GM06990 (cell line): ENCODE data around the gene ARHGAP42.
A peak's percentile ranks its signal among the peaks of the same experiment; 100 is the strongest.

Experiments used
- DNase-seq: peaks from one replicate; pipeline ENCODE4 v3.0.0-alpha.2; 2011; ENCODE audit not compliant: insufficient read length; ENCODE audit errors: extremely low read depth
- H3K27me3 ChIP-seq: replicated peaks from 2 replicates; pipeline ENCODE4 v1.6.0; 2011; ENCODE audit warnings: low read length; ENCODE audit not compliant: control insufficient read depth, insufficient read depth
- H3K36me3 ChIP-seq: 2 replicates; pipeline ENCODE4 v1.5.1; 2011; ENCODE audit warnings: low read length; ENCODE audit not compliant: control insufficient read depth, insufficient read depth
- H3K4me3 ChIP-seq: replicated peaks from 2 replicates; pipeline ENCODE4 v1.5.1; 2011; ENCODE audit warnings: low read depth, mild to moderate bottlenecking, control low read depth, low read length
- CTCF ChIP-seq: IDR thresholded peaks from 2 replicates; pipeline ENCODE4 v1.5.1; 2011; ENCODE audit warnings: low read length, control low read depth, mild to moderate bottlenecking, inconsistent platforms; ENCODE audit not compliant: insufficient read depth, poor library complexity, severe bottlenecking

ARHGAP42 gene

GRCh38 chr11:100730266-100730665 lies 43.2 kb downstream of the ARHGAP42 start:
- no peak for DNase-seq
- TF ChIP-seq CTCF, result no peak
- Histone ChIP-seq H3K4me3 (no peak overlapping the region), H3K36me3 (no peaks in the 10 kb centered on the region), H3K27me3 (no peaks in the 10 kb centered on the region)

GRCh38 chr11:100731471-100731870 lies 44.4 kb downstream of the ARHGAP42 start:
- Histone ChIP-seq H3K4me3 (no peak overlapping the region), H3K36me3 (no peaks in the 10 kb centered on the region), H3K27me3 (no peaks in the 10 kb centered on the region)
- DNase-seq, result no peak
- no peak for TF ChIP-seq CTCF

GRCh38 chr11:100732949-100733348 lies 45.9 kb downstream of the ARHGAP42 start:
- Histone ChIP-seq H3K4me3 (no peak overlapping the region), H3K36me3 (no peaks in the 10 kb centered on the region), H3K27me3 (no peaks in the 10 kb centered on the region)
- no peak for DNase-seq
- no peak for TF ChIP-seq CTCF

- no peak overlapping the region for H3K4me3 ChIP-seq
- no peak for TF ChIP-seq CTCF
- no peaks in the 10 kb centered on the region for H3K36me3 ChIP-seq
- H3K27me3 ChIP-seq, result no peaks in the 10 kb centered on the region
- DNase-seq, result peak; percentile 14
Observed at GRCh38 chr11:100734743-100735527, 47.8 kb downstream of the ARHGAP42 start.

GRCh38 chr11:100735949-100736675 lies 49.0 kb downstream of the ARHGAP42 start:
- DNase-seq, result no peak
- TF ChIP-seq CTCF, result no peak
- no peak overlapping the region for H3K4me3 ChIP-seq
- H3K27me3 ChIP-seq, result no peaks in the 10 kb centered on the region
- H3K36me3 ChIP-seq, result no peaks in the 10 kb centered on the region
